Natural killer cell (primary cell): ENCODE results near the gene JAZF1. TPM values are rescaled to one million over a fixed set of nuclear protein-coding genes. Genes with fewer than 3 reads are reported as not detected.

ENCODE experiments used
- ATAC-seq, 3 donors: fragments of 150-1000 bp in 2 of 3; fragments of 200-7000 bp in 1 of 3; cut with Tn5 transposase; 1 replicate in 1 of 3; 2 replicates in 2 of 3; pipeline ENCODE4 v1.10.0; 2021; ENCODE audit warnings: mild to moderate bottlenecking in 2 of 3, moderate library complexity in 2 of 3
- DNase-seq, 2 donors: peaks; one replicate each; pipeline versions ENCODE4 v3.0.0 to v3.0.0-alpha.2; 2013 to 2021; ENCODE audit warnings: mixed read lengths in 1 of 2
- H3K27ac ChIP-seq: one replicate; pipeline ENCODE4 v1.5.1; 2013; ENCODE audit warnings: mild to moderate bottlenecking, low read length
- H3K27me3 ChIP-seq: one replicate; pipeline ENCODE4 v1.6.1; 2013; ENCODE audit warnings: low read length; ENCODE audit not compliant: control insufficient read depth, insufficient read depth
- H3K36me3 ChIP-seq: one replicate; pipeline ENCODE4 v1.6.1; 2013; ENCODE audit warnings: low read length; ENCODE audit not compliant: control insufficient read depth, insufficient read depth
- H3K4me1 ChIP-seq: one replicate; pipeline ENCODE4 v1.6.1; 2013; ENCODE audit warnings: low read length; ENCODE audit not compliant: control insufficient read depth, insufficient read depth
- H3K4me3 ChIP-seq: one replicate; pipeline ENCODE4 v1.5.1; 2013; ENCODE audit warnings: low read length
- H3K9me3 ChIP-seq: one replicate; pipeline ENCODE4 v1.6.1; 2013; ENCODE audit warnings: low read length; ENCODE audit not compliant: control insufficient read depth, insufficient read depth
- H3K27ac Mint-ChIP-seq, 2 donors: one replicate each; pipeline ENCODE4 v1.8.0; 2022; ENCODE audit warnings: mild to moderate bottlenecking in 2 of 2, mixed read lengths in 2 of 2, moderate library complexity in 1 of 2
- H3K27me3 Mint-ChIP-seq, 2 donors: one replicate each; pipeline ENCODE4 v1.8.0; 2022; ENCODE audit warnings: low read depth in 2 of 2, mixed read lengths in 2 of 2
- H3K36me3 Mint-ChIP-seq: one replicate; pipeline ENCODE4 v1.8.0; 2022; ENCODE audit warnings: mixed read lengths
- H3K4me1 Mint-ChIP-seq, 2 donors: one replicate each; pipeline ENCODE4 v1.8.0; 2022; ENCODE audit warnings: mixed read lengths in 2 of 2
- H3K4me3 Mint-ChIP-seq: one replicate; pipeline ENCODE4 v1.8.0; 2022; ENCODE audit warnings: mild to moderate bottlenecking, moderate library complexity, mixed read lengths
- H3K9me3 Mint-ChIP-seq, 2 donors: one replicate each; pipeline ENCODE4 v1.8.0; 2022; ENCODE audit warnings: mixed read lengths in 2 of 2
- WGBS: methylation state at CpG from one replicate; pipeline ENCODE4 v1.1.7; 2013; ENCODE audit warnings: missing lambda C conversion rate; ENCODE audit not compliant: insufficient coverage; 5-methylcytosine and 5-hydroxymethylcytosine counted together
- intact Hi-C: fragments of 100-400 bp; cut with micrococcal nuclease; formaldehyde crosslinking; loops from one replicate; pipeline ENCODE4 v1.14.2; 2022
- total RNA-seq, 4 donors: library from RNA; stranded (reverse); fragments of 120-200 nt in 1 of 4; gene quantifications; one replicate each; pipeline versions ENCODE4 v1.2.3 to v1.2.4, GENCODE V29; 2013 to 2022
- TF ChIP-seq, protein P1 (sequence below): fragments of 200-600 bp; IDR thresholded peaks from one replicate; pipeline ENCODE4 v1.8.0; 2022; ENCODE audit warnings: antibody characterized with exemption

The JAZF1 gene
- total RNA-seq, 3 donors from 2014 or later (not counting 1 experiment from before 2014, with no cell fraction given), result 82.5 to 89.7 (median 87.6) TPM

DNA sequence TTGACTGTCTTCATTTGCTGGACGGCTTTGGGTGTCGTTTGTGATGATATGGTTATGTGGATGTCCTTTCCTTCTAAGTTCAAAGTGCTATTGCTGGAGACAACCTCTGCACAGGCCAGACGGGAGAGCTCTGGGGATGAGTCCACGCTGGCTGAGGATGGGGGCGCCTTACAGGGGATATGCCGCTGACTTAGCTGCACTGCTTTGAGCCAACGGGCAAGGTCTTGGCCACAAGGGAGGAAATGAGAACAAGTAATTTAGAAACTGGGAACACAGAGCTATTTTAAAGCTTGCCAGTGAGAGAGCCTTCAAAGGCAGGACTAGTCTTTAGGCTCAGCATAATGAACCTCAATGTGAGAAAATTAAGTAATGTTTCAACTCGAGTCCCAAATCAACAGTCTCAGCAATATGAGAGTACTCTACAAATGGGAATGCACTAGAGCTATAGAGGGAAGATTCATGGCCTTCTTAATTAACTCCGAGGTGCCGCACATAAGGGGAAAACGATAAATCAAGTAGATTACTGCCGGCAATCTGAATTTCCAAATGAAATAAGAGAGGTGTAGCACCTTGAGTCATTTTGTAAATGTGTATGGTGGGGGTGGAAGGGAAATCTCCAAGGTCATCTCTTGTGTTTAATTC is 209.3 kb downstream of the JAZF1 start:
- Mint-ChIP-seq H3K36me3 (no peaks in the 10 kb centered on the region), H3K27me3 (no peaks in the 10 kb centered on the region), H3K9me3 (no peaks in the 10 kb centered on the region), H3K27ac (peak overlapping the region; percentile 89 to 91), H3K4me1 (peaks cover 62 to 70% of the 10 kb centered on the region in 2 donors), H3K4me3 (peak overlapping the region; percentile 85)
- no peaks in the 10 kb centered on the region for H3K9me3 ChIP-seq
- no peak for DNase-seq
- peaks cover 2% of the 10 kb centered on the region for H3K36me3 ChIP-seq
- no peak overlapping the region for H3K27ac ChIP-seq
- intact Hi-C loops, result no loop called here
- TF ChIP-seq, protein P1, sequence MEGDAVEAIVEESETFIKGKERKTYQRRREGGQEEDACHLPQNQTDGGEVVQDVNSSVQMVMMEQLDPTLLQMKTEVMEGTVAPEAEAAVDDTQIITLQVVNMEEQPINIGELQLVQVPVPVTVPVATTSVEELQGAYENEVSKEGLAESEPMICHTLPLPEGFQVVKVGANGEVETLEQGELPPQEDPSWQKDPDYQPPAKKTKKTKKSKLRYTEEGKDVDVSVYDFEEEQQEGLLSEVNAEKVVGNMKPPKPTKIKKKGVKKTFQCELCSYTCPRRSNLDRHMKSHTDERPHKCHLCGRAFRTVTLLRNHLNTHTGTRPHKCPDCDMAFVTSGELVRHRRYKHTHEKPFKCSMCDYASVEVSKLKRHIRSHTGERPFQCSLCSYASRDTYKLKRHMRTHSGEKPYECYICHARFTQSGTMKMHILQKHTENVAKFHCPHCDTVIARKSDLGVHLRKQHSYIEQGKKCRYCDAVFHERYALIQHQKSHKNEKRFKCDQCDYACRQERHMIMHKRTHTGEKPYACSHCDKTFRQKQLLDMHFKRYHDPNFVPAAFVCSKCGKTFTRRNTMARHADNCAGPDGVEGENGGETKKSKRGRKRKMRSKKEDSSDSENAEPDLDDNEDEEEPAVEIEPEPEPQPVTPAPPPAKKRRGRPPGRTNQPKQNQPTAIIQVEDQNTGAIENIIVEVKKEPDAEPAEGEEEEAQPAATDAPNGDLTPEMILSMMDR, result no peak
- H3K27me3 ChIP-seq, result no peaks in the 10 kb centered on the region
- WGBS, result 79% methylated on average over 12 of the region's 12 CpGs
- peaks cover 19% of the 10 kb centered on the region for H3K4me1 ChIP-seq
- ATAC-seq, result no peak
- no peak overlapping the region for H3K4me3 ChIP-seq

DNA sequence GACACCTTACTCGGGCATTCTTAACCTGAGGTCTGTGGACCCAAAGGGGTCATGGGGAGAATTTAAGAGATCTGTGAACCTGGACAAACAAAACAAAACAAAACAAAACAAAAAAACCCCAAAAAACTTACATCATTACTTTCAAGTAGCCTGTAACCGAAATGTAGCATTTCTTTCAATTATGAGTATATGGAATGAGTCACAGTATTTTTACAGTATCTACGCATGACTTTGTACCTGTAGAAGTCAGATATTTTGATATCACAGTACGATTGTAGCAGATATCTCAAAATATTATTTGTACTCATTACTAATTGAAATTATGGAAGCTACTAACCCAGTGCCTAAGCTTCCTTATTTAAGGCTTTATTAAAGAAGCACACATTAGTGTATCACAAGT is 210.2 kb downstream of the JAZF1 start:
- Histone ChIP-seq H3K27me3 (no peaks in the 10 kb centered on the region), H3K4me1 (peaks cover 19% of the 10 kb centered on the region), H3K4me3 (no peak overlapping the region), H3K36me3 (peaks cover 2% of the 10 kb centered on the region), H3K9me3 (no peaks in the 10 kb centered on the region), H3K27ac (no peak overlapping the region)
- DNase-seq, result no peak
- H3K27me3 Mint-ChIP-seq, result no peaks in the 10 kb centered on the region
- peak overlapping the region; percentile 35 to 89 for H3K27ac Mint-ChIP-seq
- H3K4me1 Mint-ChIP-seq, result peaks cover 71 to 80% of the 10 kb centered on the region in 2 donors
- TF ChIP-seq, protein P1, result no peak
- no peak for ATAC-seq
- no peak overlapping the region for H3K4me3 Mint-ChIP-seq
- intact Hi-C loops, result no loop called here
- H3K9me3 Mint-ChIP-seq, result no peaks in the 10 kb centered on the region
- no peaks in the 10 kb centered on the region for H3K36me3 Mint-ChIP-seq
- no CpG with 5 or more reads among the region's 4 CpGs for WGBS

DNA sequence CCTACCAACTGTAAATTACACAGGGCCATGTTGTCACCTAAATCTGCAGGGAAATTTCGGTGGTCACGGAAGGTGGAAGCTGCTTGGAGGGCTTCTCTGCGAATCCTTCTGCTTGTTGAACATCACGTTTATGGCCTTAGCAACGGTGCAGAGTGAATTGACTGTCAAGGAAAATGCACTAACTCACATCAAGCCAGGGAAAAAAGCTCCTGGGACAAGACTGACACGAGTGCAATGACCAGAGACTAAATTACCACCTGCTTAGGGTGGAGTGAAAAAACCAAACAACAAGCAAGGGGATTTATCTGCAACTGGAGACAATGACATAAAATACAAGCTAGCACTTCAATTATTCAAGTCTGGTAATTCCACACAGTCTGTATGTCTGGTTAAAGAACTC is 211.2 kb downstream of the JAZF1 start:
- Histone ChIP-seq H3K4me1 (peaks cover 19% of the 10 kb centered on the region), H3K27ac (no peak overlapping the region), H3K9me3 (no peaks in the 10 kb centered on the region), H3K36me3 (peaks cover 2% of the 10 kb centered on the region), H3K27me3 (no peaks in the 10 kb centered on the region), H3K4me3 (no peak overlapping the region)
- H3K27me3 Mint-ChIP-seq, result no peaks in the 10 kb centered on the region
- TF ChIP-seq, protein P1, result no peak
- ATAC-seq, result no peak
- no peaks in the 10 kb centered on the region for H3K36me3 Mint-ChIP-seq
- no peak for DNase-seq
- 95% methylated on average over 6 of the region's 6 CpGs for WGBS
- H3K27ac Mint-ChIP-seq, result peak overlapping the region; percentile 35 to 89
- peaks cover 62 to 86% of the 10 kb centered on the region in 2 donors for H3K4me1 Mint-ChIP-seq
- H3K4me3 Mint-ChIP-seq, result no peak overlapping the region
- intact Hi-C loops, result no loop called here
- H3K9me3 Mint-ChIP-seq, result no peaks in the 10 kb centered on the region

DNA sequence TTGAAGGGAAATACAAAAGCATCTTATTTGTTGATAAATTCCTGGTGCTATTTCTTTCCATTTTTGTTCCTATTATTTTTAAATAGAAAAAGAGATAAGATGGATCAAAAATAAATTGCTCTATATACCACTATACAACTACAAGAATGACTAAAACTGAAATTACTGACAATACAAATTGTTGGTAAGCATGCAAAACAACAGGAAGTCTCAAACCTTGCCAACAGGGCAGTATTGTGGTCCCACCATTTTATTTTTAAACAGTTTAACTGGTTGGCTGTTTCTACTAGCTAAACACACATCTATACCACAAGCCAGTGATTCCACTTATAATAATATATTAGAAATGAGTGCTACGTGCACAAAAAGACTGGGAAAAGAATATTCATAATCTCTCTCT is 213.0 kb downstream of the JAZF1 start:
- H3K27ac Mint-ChIP-seq, result no peak overlapping the region

More for the DNA sequence above, 213.0 kb downstream of the JAZF1 start:
- ATAC-seq, result peak in 1 of 3 donors; percentile 23
- H3K27me3 ChIP-seq, result no peaks in the 10 kb centered on the region
- H3K36me3 ChIP-seq, result no peaks in the 10 kb centered on the region
- peaks cover 11% of the 10 kb centered on the region for H3K4me1 ChIP-seq
- TF ChIP-seq, protein P1, result no peak
- H3K4me3 Mint-ChIP-seq, result peak overlapping the region; percentile 13
- H3K27me3 Mint-ChIP-seq, result no peaks in the 10 kb centered on the region
- H3K9me3 ChIP-seq, result no peaks in the 10 kb centered on the region
- WGBS, result no CpG with 5 or more reads among the region's 1 CpG
- H3K4me3 ChIP-seq, result no peak overlapping the region
- H3K27ac ChIP-seq, result no peak overlapping the region
- H3K4me1 Mint-ChIP-seq, result peaks cover 63 to 77% of the 10 kb centered on the region in 2 donors
- no peaks in the 10 kb centered on the region for H3K36me3 Mint-ChIP-seq
- intact Hi-C loops, result no loop called here
- no peaks in the 10 kb centered on the region for H3K9me3 Mint-ChIP-seq
- DNase-seq, result no peak
